Measurements from ENCODE around the gene PSMD2.

The PSMD2 gene

DNA sequence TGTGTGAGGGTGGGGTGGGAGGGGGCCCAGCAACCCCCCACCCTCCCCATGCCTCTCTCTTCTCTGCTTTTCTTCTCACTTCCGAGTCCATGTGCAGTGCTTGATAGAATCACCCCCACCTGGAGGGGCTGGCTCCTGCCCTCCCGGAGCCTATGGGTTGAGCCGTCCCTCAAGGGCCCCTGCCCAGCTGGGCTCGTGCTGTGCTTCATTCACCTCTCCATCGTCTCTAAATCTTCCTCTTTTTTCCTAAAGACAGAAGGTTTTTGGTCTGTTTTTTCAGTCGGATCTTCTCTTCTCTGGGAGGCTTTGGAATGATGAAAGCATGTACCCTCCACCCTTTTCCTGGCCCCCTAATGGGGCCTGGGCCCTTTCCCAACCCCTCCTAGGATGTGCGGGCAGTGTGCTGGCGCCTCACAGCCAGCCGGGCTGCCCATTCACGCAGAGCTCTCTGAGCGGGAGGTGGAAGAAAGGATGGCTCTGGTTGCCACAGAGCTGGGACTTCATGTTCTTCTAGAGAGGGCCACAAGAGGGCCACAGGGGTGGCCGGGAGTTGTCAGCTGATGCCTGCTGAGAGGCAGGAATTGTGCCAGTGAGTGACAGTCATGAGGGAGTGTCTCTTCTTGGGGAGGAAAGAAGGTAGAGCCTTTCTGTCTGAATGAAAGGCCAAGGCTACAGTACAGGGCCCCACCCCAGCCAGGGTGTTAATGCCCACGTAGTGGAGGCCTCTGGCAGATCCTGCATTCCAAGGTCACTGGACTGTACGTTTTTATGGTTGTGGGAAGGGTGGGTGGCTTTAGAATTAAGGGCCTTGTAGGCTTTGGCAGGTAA lies 46.5 kb downstream of the PSMD2 start:
- TF ChIP-seq, protein P1, sequence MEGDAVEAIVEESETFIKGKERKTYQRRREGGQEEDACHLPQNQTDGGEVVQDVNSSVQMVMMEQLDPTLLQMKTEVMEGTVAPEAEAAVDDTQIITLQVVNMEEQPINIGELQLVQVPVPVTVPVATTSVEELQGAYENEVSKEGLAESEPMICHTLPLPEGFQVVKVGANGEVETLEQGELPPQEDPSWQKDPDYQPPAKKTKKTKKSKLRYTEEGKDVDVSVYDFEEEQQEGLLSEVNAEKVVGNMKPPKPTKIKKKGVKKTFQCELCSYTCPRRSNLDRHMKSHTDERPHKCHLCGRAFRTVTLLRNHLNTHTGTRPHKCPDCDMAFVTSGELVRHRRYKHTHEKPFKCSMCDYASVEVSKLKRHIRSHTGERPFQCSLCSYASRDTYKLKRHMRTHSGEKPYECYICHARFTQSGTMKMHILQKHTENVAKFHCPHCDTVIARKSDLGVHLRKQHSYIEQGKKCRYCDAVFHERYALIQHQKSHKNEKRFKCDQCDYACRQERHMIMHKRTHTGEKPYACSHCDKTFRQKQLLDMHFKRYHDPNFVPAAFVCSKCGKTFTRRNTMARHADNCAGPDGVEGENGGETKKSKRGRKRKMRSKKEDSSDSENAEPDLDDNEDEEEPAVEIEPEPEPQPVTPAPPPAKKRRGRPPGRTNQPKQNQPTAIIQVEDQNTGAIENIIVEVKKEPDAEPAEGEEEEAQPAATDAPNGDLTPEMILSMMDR (conservative IDR thresholded peaks at IDR 0.05): peak; percentile 75

DNA sequence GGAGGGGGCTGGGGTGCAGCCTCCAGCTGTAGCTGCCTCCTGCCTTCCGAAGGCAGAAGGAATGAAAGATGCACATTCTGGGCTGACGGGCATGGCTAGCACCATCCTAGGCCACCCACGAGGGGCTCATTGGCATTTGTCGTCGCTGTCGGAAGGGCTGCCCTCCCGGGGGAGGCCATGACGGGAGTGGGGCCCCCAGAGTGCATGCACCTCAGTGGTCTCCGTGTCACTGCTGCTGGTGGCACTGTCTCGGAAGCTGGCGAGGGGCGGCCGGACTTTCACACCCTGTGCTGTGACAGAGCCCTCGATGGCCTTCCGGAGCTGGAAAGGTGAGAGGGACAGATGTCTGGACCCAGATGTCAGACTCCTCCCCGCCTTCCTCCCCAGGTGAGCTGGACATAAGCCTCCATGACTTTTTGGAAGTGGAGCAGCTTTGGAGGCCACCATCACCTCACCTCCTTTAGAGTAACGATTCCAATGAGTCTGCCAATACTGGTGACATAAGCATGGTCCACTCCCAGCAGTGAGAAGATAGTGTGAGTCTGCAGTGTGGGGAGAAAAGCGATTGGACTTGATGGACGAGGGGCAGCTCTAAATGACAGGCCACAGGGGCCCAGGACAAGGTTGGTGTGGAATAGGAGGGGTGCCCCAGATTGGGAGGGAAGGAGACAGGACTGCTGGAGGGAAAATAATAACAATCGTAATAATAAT lies 47.6 kb downstream of the PSMD2 start:
- TF ChIP-seq, protein P1 (conservative IDR thresholded peaks at IDR 0.05): no peak
- H3K27ac ChIP-seq: peak overlapping the region; percentile 38; the same call in 1 of the 2 replicates

More for the DNA sequence above, 46.5 kb downstream of the PSMD2 start:
- peak overlapping the region; percentile 38 for H3K27ac ChIP-seq

DNA sequence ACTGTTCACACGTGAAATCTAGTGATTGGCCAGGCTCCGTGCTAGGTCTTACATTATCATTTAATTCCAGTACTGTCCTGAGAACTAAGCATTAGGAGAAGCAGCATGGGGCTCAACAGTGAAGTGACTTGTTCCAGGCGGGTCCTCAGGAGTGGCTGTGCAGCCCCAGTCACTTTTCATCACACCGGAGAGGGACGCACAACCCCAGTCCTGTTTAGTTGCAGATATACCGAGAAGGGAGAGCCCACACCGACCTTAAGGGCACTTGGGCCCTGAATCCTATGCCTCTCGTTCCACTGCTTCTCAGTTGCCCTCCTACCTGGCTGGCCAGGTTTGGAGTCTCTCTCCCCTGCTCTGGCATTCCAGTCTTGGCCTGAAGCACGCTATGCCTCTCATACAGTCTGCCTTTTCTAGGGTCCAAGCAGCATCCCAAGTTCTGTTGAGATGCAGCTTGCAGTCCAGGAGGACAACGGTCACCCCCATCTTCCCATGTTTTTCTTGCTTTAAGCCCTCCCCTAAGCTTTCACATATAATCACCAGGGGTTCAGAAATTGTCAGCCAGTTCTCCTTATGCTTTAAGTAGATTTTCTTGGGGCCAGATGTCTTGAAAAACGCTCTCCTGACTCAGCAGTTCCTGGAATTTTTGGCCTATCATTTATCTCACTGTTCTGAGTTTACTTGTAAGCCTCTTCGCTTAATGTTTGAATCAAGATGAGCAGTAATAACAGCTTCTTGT lies 48.4 kb downstream of the PSMD2 start:
- TF ChIP-seq, protein P1 (conservative IDR thresholded peaks at IDR 0.05): no peak
- no peak overlapping the region for H3K27ac ChIP-seq

DNA sequence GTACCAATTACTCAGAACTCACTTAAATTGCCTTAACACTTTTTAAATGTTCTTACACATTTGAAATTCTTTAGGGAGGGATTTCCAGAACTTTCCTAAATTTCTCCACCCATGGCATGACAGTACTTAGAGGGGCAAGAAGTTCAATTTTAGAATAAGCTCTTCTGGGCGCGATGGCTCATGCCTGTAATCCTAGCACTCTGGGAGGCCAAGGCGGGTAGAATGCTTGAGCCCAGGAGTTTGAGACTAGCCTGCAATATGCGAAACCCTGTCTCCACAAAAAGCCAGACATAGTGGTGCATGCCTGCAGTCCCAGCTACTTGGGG lies 49.0 kb downstream of the PSMD2 start:
- H3K27ac ChIP-seq: no peak overlapping the region
- TF ChIP-seq, protein P1 (conservative IDR thresholded peaks at IDR 0.05): no peak

DNA sequence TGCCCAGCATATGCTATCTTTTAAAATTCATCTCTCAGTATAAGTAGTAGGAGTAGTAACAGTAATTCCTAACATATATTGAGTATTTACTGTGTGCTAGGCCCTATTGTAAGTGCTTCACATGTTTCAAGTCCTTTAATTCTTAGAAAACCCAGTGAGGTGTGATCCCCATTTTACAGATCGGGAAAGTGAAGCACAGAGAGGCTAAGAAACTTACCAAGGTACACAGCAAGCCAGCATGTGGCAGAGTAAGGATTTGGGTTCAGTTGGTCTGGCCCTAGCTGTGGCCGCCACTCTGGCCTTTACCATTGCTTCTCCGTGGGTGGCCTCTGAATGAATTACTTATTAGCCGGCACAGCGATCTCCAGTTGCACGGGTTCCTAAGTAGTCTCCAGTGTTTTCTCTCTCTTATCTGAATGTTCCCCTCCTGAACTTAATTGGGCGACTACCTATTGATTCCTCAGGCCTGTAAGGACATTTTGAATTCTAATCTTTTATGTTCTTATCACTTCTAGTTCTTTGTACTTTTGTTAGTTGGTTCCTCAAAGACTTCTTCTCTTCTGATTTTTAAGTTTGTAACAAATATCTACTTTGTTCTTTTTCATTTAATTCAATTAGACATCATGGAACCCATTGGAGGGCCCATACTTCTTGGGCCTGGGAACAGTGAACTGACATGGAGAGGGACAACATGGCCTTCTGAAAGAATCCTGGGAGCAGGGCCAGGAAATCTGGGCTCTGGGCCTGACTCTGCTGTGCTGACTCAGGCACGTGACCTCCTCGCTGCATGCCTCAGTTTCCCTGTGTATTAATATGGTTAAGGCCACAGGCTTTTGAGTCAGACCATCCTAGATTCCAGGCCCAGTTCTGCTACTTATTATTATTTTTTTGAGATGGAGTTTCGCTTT lies 50.8 kb downstream of the PSMD2 start:
- TF ChIP-seq, protein P1 (conservative IDR thresholded peaks at IDR 0.05): no peak
- no peak overlapping the region for H3K27ac ChIP-seq

DNA sequence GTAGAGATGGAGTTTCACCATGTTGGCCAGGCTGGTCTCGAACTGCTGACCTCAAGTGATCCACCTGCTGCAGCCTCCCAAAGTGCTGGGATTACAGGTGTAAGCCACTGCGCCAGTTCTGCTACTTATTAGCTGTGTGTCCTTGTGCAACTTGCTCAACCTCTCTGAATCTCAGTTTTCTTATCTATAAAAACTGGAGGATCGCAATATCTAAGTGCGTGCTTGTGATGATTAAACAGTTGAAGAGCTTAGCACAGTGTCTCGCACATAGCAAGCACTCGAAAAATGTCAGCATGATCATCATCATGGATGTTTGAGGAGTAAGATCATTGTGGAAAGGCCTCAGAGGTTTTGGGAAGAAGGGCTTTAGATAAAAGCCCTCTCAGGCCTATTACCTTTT lies 51.6 kb downstream of the PSMD2 start:
- no peak overlapping the region for H3K27ac ChIP-seq
- TF ChIP-seq, protein P1 (conservative IDR thresholded peaks at IDR 0.05): no peak

Data from VCaP (cell line).